CD4-positive, alpha-beta T cell (primary cell): ENCODE measurements around the gene MMP21. TPM values are rescaled to one million over a fixed set of nuclear protein-coding genes. Genes with fewer than 3 reads are reported as not detected.

Experiments
- ATAC-seq: fragments of 200-7000 bp; cut with Tn5 transposase; one replicate; pipeline ENCODE4 v1.10.0; 2022; ENCODE audit warnings: mild to moderate bottlenecking; ENCODE audit not compliant: poor library complexity
- CTCF ChIA-PET: fragments of 350-600 bp; sonication (Branson Sonifier 250); formaldehyde crosslinking; loops from one replicate; lab custom pipeline; 2021; ENCODE audit warnings: antibody characterized with exemption, inconsistent platforms; lab: Charles Lee
- POLR2A ChIA-PET: fragments of 350-600 bp; sonication (Branson Sonifier 250); formaldehyde crosslinking; loops from one replicate; lab custom pipeline; 2021; ENCODE audit warnings: antibody characterized with exemption, inconsistent platforms; lab: Charles Lee
- DNase-seq, 14 experiments: peaks; one replicate each; pipeline ENCODE4 v3.0.0-alpha.2; 2013 to 2020; ENCODE audit warnings: mixed read lengths in 2 of 14
- H3K27ac ChIP-seq, 2 donors: one replicate each; pipeline versions ENCODE4 v1.5.1 to v1.7.0; 2013; ENCODE audit warnings: low read length in 2 of 2, low read depth in 1 of 2, mild to moderate bottlenecking in 1 of 2
- H3K27me3 ChIP-seq, 2 experiments: 1 replicate in 1 of 2; 2 replicates in 1 of 2; pipeline versions ENCODE4 v1.6.1 to v1.7.0; 2013; ENCODE audit warnings: low read length in 2 of 2, control low read depth in 1 of 2, mild to moderate bottlenecking in 1 of 2, moderate library complexity in 1 of 2; ENCODE audit not compliant: insufficient read depth in 2 of 2, control insufficient read depth in 1 of 2
- H3K36me3 ChIP-seq: one replicate; pipeline ENCODE4 v1.6.1; 2013; ENCODE audit warnings: low read length, control low read depth; ENCODE audit not compliant: insufficient read depth
- H3K4me1 ChIP-seq: one replicate; pipeline ENCODE4 v1.6.1; 2013; ENCODE audit warnings: low read length, control low read depth; ENCODE audit not compliant: insufficient read depth
- H3K4me3 ChIP-seq: one replicate; pipeline ENCODE4 v1.5.1; 2013; ENCODE audit warnings: mild to moderate bottlenecking, low read length, moderate library complexity
- H3K9me3 ChIP-seq, 2 experiments: 1 replicate in 1 of 2; 2 replicates in 1 of 2; pipeline versions ENCODE4 v1.6.1 to v1.7.0; 2013; ENCODE audit warnings: low read length in 2 of 2, mild to moderate bottlenecking in 2 of 2, control low read depth in 1 of 2, moderate library complexity in 1 of 2; ENCODE audit not compliant: control insufficient read depth in 1 of 2, insufficient read depth in 1 of 2
- H3K27ac Mint-ChIP-seq: one replicate; pipeline ENCODE4 v1.8.0; 2020; ENCODE audit warnings: mixed read lengths
- H3K27me3 Mint-ChIP-seq: one replicate; pipeline ENCODE4 v1.8.0; 2021; ENCODE audit warnings: mixed read lengths
- H3K36me3 Mint-ChIP-seq: one replicate; pipeline ENCODE4 v1.8.0; 2021; ENCODE audit warnings: low read depth, mixed read lengths
- H3K4me1 Mint-ChIP-seq: one replicate; pipeline ENCODE4 v1.8.0; 2021; ENCODE audit warnings: low read depth, mixed read lengths
- H3K4me3 Mint-ChIP-seq: one replicate; pipeline ENCODE4 v1.8.0; 2020; ENCODE audit warnings: mild to moderate bottlenecking, mixed read lengths
- H3K9me3 Mint-ChIP-seq: one replicate; pipeline ENCODE4 v1.8.0; 2020; ENCODE audit warnings: mixed read lengths
- CTCF ChIP-seq: fragments of 200-600 bp; IDR thresholded peaks from one replicate; pipeline ENCODE4 v1.8.0; 2022; ENCODE audit warnings: antibody characterized with exemption, mild to moderate bottlenecking
- intact Hi-C, 2 experiments: fragments of 100-400 bp; cut with DNase I in 1 of 2; cut with micrococcal nuclease in 1 of 2; formaldehyde crosslinking; loops; one replicate each; pipeline versions ENCODE4 v1.15.1 to v1.9.0; 2023 to 2025; cut with DNase I, micrococcal nuclease
- total RNA-seq, 174 experiments: library from RNA in 2 of 174; stranded (reverse) in 2 of 174; gene quantifications; one replicate each; pipeline ENCODE4 v1.2.3 and lab custom pipeline; 2021 to 2026

The MMP21 gene
- total RNA-seq, 2 experiments from 2014 or later: 0.16 to 0.34 TPM

- TF ChIP-seq CTCF: no peak
- no peaks in the 10 kb centered on the region for H3K27me3 ChIP-seq
- DNase-seq: no peak
- H3K4me3 ChIP-seq: no peak overlapping the region
- H3K36me3 ChIP-seq: no peaks in the 10 kb centered on the region
- ChIA-PET POLR2A (no interaction called here), CTCF (no interaction called here)
- Mint-ChIP-seq H3K4me1 (peaks cover 7% of the 10 kb centered on the region), H3K27ac (no peak overlapping the region), H3K27me3 (no peaks in the 10 kb centered on the region), H3K4me3 (no peak overlapping the region), H3K9me3 (no peaks in the 10 kb centered on the region), H3K36me3 (peaks cover 12% of the 10 kb centered on the region)
- peaks cover 6% of the 10 kb centered on the region for H3K4me1 ChIP-seq
- H3K27ac ChIP-seq: no peak overlapping the region
- intact Hi-C loops: no loop called here
- no peaks in the 10 kb centered on the region for H3K9me3 ChIP-seq
- no peak for ATAC-seq
Measured at GRCh38 chr10:125782616-125783015, 7.0 kb upstream of the MMP21 start.

GRCh38 chr10:125782054-125782453, 6.4 kb upstream of the MMP21 start:
- Mint-ChIP-seq H3K4me1 (peaks cover 2% of the 10 kb centered on the region), H3K27ac (no peak overlapping the region), H3K4me3 (no peak overlapping the region), H3K9me3 (no peaks in the 10 kb centered on the region), H3K27me3 (no peaks in the 10 kb centered on the region), H3K36me3 (peaks cover 7% of the 10 kb centered on the region)
- Histone ChIP-seq H3K4me1 (no peaks in the 10 kb centered on the region), H3K27ac (no peak overlapping the region), H3K9me3 (no peaks in the 10 kb centered on the region), H3K27me3 (no peaks in the 10 kb centered on the region), H3K36me3 (no peaks in the 10 kb centered on the region), H3K4me3 (no peak overlapping the region)
- ChIA-PET POLR2A (no interaction called here), CTCF (no interaction called here)
- intact Hi-C loops: no loop called here
- no peak for TF ChIP-seq CTCF
- DNase-seq (no peak), ATAC-seq (no peak)

- POLR2A ChIA-PET: no interaction called here
Measured at GRCh38 chr10:125781374-125781773, 5.8 kb upstream of the MMP21 start.

More at GRCh38 chr10:125781374-125781773, 5.8 kb upstream of the MMP21 start:
- ATAC-seq (no peak), DNase-seq (no peak)
- Mint-ChIP-seq H3K27ac (no peak overlapping the region), H3K9me3 (no peaks in the 10 kb centered on the region), H3K36me3 (no peaks in the 10 kb centered on the region), H3K4me1 (no peaks in the 10 kb centered on the region), H3K27me3 (peaks cover 2% of the 10 kb centered on the region), H3K4me3 (no peak overlapping the region)
- intact Hi-C loops: no loop called here
- CTCF ChIA-PET: no interaction called here
- H3K27ac ChIP-seq: no peak overlapping the region
- no peaks in the 10 kb centered on the region for H3K27me3 ChIP-seq
- H3K9me3 ChIP-seq: no peaks in the 10 kb centered on the region
- no peak for TF ChIP-seq CTCF
- no peak overlapping the region for H3K4me3 ChIP-seq
- no peaks in the 10 kb centered on the region for H3K4me1 ChIP-seq
- H3K36me3 ChIP-seq: no peaks in the 10 kb centered on the region
